HG03066 (cell line): ENCODE data around the gene LRP1B.

Experiments
- ATAC-seq: cut with Tn5 transposase; IDR thresholded peaks from one replicate; pipeline ENCODE4 v1.9.1; 2021; ENCODE audit warnings: low read depth; ENCODE audit not compliant: unreplicated experiment

LRP1B gene

DNA sequence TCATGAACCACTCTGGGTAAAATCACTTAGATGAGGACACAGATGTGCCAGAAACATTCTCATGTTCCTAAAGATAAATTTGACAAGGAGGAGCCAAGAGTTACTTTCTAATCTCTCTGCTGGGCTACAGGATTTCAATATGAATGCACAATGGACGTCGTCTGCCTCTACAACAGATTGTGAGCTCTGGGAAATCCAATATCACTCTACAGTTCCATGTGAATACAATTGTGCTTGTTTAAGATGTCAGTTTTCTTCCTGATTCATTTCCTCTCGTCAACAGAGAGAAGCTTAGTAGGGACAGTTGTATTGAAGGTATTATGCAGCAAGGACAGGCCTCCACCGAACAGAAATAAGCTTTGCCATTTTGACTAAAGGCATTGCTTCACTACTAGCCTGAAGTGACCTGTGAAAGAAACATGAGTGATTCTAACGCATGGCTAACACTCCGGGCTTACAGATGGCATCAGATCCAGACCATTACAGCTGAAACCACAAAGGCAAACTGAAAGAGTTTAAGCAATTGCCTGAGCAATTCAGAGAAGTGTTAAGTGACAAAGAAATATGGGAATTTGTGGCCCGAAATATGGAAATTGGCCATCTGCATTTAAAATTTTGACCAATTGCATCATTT lies 1591.5 kb downstream of the LRP1B start:
- ATAC-seq: no peak

DNA sequence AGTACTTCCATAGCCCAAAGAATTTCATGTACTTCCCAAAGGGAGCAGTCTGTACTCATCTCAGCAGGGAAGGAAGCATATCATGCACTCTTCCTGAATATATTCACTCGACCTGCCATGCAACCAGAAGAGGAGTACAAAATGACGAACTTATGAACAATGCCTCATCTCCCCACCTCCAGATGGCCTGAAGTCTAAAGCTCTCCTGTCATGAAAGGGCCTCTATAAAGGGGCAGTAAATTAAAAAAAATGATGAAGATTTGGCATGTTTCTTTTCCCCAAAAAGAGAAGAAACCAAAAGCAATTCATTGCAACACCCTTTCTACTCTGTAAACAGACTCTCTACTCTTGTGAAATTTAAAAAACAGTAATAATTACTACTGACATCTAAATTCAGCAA lies 1601.1 kb downstream of the LRP1B start:
- ATAC-seq: no peak

DNA sequence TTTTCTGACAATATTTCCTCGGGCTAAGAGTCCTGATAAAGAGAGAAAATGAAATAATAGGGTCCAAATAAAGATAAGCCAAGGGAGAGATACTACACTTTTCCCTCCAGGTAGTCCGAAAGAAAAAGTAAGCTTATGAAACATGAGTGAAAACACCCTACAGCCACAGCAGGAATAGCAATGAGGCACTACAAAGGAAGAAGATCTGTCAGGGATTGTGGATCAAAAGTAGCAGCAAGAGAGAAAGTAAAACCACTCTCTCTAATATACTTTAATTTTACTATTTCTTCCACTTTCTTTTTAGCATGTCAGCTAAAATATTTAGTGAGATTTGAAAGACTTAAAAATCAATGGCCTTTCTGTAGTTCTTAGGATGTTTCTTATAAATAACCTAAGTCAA lies 1601.8 kb downstream of the LRP1B start:
- no peak for ATAC-seq

GRCh38 chr2:140526575-140526974 lies 1604.2 kb downstream of the LRP1B start:
- ATAC-seq: no peak

DNA sequence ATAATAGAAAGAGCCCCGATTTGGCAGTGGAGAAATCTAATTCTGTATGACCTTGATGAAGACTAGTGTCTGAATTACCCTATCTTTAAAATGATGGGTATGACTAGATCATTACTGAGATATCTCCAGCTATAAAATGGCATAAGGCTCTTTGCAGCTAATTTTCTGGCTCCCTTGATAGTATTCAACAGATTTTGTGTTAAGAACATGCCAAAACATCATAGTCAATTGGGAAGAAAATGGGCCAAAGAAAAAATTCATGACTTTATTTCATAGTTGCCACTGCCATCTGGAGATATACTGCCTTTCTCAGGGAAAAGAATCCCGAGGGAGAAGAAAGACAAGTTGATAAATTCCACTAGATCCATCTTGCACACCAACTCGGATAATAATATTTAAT lies 1618.7 kb downstream of the LRP1B start:
- no peak for ATAC-seq

- no peak for ATAC-seq
These were observed 1621.1 kb downstream of the LRP1B start for GRCh38 chr2:140509765-140510164.

- no peak for ATAC-seq
These were observed 1622.1 kb downstream of the LRP1B start for GRCh38 chr2:140508756-140509155.

DNA sequence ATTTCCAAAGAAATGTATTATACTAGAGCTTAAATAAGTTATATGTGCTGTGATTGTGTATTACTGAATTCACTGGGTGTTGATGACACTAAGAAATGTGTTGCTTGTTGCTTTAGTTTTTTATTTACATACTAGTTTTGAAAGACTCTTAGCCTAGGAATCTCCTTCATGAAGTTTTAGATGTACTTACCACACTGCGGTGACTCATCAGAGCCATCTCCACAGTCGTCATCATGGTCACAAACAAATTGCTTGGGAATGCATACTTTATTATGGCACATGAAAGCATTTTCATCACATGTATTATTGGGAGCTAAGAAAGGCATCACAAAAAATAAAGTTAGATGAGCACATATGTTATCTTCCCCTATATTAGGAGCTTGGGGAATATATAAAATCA lies 1624.2 kb downstream of the LRP1B start:
- no peak for ATAC-seq

- no peak for ATAC-seq
These were observed 1626.2 kb downstream of the LRP1B start for GRCh38 chr2:140504601-140505000.

DNA sequence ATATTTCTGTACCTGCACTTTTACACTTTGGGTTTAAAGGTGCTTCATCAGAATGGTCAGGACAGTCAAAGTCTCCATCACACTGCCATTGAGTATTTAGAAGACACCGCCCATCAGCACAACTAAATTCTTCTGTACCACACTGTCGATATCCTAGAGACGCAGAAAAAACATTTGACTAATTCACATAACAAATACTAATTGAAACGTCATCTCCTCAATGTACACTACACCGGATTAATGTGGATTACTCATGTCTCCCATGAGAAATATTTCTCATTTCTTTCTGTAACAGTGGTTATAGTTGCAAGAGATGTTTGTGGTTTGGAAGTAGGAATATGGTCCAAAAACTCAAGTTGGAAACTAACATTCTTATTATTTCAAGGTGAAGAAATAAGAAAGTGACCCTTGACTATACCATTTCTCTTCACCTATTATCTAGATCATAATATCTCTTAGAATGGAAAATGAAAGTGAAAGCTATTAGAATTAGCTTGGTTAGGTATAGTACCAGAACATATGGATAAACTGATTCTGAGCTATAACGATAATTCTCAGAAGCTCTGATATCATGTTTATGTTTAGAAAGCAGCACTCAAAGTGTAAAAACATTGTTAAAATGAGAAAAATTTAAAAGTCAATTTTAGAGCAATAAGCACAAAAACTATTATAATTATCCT lies 1627.7 kb downstream of the LRP1B start:
- no peak for ATAC-seq

DNA sequence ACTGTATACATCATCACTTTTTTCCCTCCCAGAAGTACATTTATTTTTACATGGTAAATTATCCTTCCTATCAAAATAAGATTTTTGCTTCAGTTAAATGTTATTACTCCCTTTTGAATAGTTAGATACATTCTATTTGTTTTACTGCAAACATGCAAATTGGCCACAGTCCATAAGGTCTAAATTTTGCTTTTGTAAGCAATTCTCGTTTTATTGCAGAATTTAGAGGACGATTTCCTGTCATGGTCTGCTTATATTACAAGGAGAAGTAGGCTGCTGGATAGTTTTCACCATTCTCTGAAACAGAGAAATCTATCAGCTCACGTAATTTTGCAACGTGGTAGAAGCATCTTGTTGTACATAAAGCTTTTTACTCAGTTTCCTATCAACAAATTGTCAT lies 1632.5 kb downstream of the LRP1B start:
- ATAC-seq: no peak

- ATAC-seq: no peak
These were observed 1634.1 kb downstream of the LRP1B start for GRCh38 chr2:140496714-140497113.

GRCh38 chr2:140491876-140492275 lies 1638.9 kb downstream of the LRP1B start:
- no peak for ATAC-seq

DNA sequence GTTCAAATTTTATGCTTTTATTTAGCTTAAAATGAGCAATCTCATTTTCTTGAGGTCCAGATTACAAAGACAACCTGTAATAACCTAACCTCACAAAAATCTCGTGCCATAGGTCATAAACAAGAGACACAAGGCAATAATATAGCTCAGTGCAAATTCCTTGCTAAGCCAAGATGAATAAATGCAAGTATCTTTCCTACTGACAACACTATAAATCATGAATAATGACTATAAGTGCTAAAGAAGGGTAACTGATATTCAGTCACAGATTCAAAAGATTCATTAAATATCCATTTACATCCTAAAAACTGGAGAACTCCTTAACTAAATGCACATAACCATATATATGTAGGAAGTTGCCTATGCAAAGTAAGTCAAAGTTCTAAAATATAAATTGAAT lies 1641.6 kb downstream of the LRP1B start:
- no peak for ATAC-seq

- ATAC-seq: no peak
These were observed 1649.7 kb downstream of the LRP1B start for GRCh38 chr2:140481136-140481535.

- ATAC-seq: no peak
These were observed 1657.0 kb downstream of the LRP1B start for GRCh38 chr2:140473851-140474250.

DNA sequence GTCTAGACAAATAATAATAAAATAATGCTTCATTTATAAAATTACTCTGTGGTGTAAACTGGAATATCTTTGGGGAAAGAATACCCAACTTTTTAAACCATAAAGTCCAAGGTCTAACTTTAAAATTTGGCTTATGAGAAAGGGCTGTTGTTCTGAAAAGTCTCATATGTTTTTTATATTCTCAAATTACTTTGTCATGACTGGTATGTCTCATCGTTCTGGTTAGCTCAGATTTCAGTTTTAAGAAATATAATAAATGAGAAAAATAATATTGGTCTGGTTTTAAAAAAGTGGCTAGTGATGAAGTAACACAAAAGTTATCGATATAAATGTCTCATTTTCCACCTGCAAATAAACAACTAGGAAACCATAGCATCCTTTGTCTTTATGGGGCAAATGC lies 1658.1 kb downstream of the LRP1B start:
- no peak for ATAC-seq

DNA sequence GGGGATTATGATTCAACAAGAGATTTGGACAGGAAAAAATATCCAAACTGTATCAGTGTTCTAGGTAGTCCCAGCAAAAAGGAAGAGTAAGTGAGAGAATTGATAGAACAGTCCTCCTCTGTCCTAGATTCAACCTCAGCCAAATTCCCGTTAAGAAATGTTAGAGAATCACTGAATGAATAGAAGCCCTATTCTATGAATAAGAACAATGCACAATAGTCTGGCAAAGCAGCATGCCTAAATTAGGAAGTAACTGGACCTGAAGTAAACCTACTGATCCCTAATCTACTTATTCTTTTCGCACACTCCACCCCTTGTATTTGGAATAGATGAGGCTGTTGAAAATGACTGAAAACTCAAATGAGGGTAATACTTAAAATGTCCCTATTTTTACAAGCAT lies 1665.5 kb downstream of the LRP1B start:
- no peak for ATAC-seq

- no peak for ATAC-seq
These were observed 1667.8 kb downstream of the LRP1B start for GRCh38 chr2:140462990-140463389.

DNA sequence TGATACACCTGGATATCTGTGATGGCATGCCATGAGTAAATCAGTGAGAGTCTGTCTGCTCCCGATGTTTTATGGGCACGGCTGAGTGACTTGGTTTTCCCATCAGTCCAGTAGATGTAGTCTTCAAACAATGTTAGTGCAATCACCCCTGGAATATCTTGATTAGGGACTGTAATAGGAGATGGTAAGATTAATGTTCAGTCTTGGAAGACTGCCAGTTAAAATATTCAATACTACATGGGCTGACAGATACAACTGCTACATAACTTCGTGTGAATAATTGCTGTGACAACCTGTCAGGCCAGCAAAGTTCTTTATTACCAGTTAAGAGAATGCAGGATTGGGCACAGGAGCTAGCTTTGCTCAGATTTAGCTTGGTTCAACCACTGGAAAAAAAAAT lies 1673.3 kb downstream of the LRP1B start:
- ATAC-seq: no peak

- no peak for ATAC-seq
These were observed 1675.5 kb downstream of the LRP1B start for GRCh38 chr2:140455315-140455714.

DNA sequence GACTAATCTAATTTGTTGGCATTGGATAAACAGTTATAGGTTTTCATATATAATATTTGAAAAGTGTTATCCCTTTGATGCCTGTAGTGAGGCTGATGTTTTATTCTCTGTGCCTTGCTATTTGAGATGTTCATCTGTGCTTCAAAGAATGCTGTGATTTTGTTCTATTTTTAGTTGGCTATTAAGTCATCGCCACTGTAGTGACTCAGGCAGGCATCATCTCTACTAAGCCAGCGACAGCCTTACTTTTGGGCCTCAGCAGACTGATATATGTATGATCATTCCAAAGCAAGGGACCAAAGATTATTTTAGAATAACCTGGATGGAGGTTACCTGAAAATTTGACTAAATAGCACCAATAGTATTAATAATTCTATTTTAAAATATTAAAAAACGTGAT lies 1676.1 kb downstream of the LRP1B start:
- no peak for ATAC-seq

GRCh38 chr2:140451324-140451723 lies 1679.5 kb downstream of the LRP1B start:
- ATAC-seq: no peak
